GM10266 (cell line): ENCODE results near the gene RABL6.
"Not testable (repeated sequence)": the region's sequence is repeated elsewhere in the genome, so short reads cannot be mapped to it uniquely, and the experiment has no call there.

ENCODE experiments used
- DNase-seq: peaks from one replicate; pipeline ENCODE4 v3.0.0; 2012; ENCODE audit errors: extremely low spot score
- CTCF ChIP-seq: IDR thresholded peaks from 2 replicates; pipeline ENCODE4 v1.5.1; 2012; ENCODE audit warnings: mild to moderate bottlenecking, low read depth; ENCODE audit not compliant: control insufficient read depth, insufficient read depth; ENCODE audit errors: missing control alignments

Gene RABL6

GRCh38 chr9:136829412-136829811 is 21.7 kb downstream of the RABL6 start:
- TF ChIP-seq CTCF: no peak
- DNase-seq: no peak

DNA sequence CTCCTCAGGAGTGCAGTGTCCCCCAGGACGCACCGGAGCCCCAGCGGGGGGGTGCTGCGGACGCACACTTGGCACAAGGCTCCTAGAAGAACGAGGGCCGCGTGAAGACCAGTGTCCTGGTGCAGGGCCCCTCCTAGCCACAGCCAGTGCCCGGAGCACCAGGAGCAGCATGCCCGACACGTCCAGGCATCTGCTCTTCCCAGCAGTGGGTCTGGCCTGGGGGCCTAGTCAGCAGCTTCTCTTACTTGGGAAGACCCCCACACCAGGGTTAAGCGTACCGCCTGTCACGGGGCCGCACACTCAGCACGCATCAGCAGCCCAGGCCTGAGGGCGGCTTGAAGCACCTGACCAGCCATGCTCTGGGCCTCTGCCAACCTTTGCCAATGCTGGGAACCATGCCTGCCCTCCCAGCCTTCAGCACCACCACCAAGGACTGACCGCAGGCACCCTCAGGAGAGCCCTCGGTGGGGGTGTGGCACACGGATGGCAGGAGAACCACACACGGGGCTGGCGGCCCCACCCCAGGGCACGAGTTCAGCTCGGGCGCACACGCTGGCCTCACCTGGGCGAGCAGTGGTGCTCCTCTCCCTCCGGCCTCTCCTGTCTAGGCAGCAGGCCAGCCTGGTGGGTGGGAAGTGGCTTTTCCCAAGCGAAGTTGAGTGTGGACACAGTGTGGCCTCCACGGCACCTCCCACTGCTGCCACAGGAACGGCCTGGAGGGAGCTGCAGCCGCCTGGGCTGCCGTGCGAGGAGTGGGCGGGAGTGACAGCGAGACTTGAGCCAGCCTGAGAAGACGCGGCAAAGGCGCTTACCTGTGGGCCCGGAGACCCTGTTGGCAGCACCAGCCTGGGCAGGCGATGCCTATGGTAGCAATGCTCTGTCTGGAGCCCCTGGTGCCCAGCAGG is 22.5 kb downstream of the RABL6 start:
- TF ChIP-seq CTCF: no peak
- no peak for DNase-seq

- TF ChIP-seq CTCF: no peak
- DNase-seq: no peak
Measured at GRCh38 chr9:136831002-136831719, 23.4 kb downstream of the RABL6 start.

GRCh38 chr9:136831720-136832104 is 24.0 kb downstream of the RABL6 start:
- no peak for TF ChIP-seq CTCF
- DNase-seq: no peak

DNA sequence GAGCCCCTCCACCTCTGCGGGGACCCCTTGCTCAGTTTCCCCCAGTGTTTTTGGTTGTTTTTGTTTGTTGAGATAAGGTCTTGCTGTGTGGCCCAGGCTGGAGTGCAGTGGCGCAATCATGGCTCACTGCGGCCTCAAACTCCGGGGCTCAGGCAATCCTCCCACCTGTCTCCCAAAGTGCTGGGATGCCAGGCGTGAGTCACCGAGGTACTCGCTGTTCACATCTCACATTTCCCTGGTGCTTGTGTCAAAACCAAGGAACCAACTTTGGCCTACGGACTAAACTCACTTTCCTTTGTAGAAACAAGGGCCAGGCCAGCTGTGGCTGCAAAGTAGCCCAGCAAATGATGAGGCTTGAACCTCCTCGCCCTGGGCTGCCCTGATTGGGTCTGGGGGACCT is 24.8 kb downstream of the RABL6 start:
- TF ChIP-seq CTCF: no peak
- DNase-seq: no peak

DNA sequence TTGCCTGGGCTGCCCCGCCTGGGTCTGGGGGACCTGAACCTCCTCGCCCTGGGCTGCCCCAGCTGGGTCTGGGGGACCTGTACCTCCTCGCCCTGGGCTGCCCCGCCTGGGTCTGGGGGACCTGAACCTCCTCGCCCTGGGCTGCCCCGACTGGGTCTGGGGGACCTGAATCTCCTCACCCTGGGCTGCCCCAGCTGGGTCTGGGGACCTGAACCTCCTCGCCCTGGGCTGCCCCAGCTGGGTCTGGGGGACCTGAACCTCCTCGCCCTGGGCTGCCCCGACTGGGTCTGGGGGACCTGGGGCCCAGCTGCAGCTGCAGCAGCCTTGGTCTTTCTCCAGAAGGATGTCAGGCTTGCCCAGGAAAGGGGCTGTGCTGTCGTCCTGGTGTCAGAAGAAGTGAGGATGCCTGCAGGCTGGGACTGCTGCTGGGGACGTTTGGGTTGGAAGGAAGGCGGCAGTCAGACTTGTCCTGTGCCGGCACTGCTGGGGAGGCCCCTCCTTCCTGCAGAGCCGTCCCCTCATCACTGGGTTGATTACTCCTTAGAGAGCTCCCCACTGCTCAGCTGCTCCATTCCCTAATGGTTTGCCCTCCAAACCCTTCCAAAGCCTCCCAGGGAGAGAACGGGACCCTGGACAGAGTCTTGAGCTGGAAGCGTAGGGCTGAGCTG is 25.8 kb downstream of the RABL6 start:
- DNase-seq: not testable (repeated sequence)

GRCh38 chr9:136835162-136835931 is 27.6 kb downstream of the RABL6 start:
- DNase-seq: no peak
- TF ChIP-seq CTCF: no peak
